Measurements from ENCODE around the gene NANP.
A peak's percentile ranks its signal among the peaks of the same experiment; 100 is the strongest.
"Not testable (repeated sequence)": the region's sequence is repeated elsewhere in the genome, so short reads cannot be mapped to it uniquely, and the experiment has no call there.

Gene NANP

DNA sequence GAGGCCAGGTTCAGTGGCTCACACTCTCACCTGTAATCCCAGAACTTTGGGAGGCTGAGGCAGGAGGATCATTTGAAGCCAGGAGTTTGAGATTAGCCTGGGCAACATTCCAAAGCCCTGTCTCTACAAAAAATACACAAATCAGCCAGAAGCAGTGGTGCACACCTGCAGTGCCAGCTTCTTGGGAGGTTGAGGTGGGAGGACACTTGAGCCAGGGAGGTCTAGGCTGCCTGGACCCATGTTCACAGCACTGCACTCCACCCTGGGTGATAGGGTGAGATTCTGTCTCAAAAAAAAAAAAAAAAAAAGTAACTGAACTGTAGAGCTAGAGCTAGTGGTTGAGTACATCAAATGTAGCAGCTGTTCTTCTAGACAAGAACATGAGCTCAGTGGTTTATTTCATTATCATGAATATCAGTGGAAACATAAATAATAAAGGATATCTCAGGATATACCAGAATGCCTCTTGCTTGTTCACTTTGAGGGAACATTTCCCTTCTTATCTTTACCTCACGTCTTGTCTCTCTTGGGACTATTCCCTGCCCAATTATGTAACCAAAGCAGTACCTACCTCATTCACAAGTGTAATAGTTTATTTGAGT lies 17.6 kb downstream of the NANP start:
- DNase-seq (ENCODE audit: low read depth): no peak

DNA sequence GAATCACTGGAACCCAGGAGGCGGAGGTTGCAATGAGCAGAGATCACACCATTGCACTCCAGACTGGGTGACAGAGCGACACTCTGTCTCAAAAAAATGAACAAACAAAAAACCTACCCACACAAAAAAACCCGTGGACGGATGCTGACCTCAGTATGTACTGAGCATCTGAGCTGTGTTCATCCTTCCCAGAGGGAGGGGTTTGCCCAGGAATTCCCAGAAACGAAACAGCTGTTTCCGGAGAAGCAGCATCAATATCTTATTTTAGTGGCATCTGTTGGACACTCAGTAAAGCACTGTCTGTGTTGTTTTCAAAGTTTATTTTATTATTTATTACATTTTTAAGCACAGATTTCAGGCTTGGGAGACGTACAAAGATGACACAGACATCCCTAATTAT lies 18.7 kb downstream of the NANP start:
- no peak for DNase-seq (ENCODE audit: low read depth)

DNA sequence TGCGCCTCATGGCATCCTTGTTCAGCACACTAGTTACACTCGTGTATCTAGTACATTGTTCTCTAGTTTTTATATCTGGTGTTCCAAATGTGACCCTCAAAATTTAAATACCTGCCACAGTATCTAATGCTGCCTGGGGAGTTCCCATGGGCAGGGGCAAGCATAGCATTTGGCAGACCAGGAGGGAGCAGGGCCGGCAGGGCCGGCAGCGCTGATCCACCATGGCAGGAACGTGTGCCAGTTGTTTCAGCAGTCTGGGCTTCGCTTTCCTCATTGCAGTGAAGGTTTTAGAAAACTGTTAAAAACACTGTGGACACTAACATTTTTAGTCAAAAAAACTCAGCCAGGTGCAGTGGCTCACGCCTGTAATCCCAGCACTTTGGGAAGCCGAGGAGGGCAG lies 19.2 kb downstream of the NANP start:
- DNase-seq (ENCODE audit: low read depth): no peak

DNA sequence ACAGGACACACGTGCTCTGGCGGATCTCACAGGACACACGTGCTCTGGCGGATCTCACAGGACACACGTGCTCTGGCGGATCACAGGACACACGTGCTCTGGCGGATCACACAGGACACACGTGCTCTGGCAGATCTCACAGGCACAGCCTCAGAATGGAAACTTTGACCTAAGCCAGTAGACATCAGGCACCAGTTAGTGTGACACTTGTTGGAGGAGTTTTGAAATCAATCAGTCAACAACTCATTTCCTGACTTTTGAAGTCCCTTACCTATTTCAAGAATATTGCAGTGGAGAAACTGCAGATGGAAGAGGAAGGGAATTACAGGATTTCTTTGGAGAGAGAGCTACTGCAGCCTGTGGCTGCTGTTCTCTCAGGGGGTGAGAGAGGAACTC lies 20.9 kb downstream of the NANP start:
- DNase-seq (ENCODE audit: low read depth): not testable (repeated sequence)

DNA sequence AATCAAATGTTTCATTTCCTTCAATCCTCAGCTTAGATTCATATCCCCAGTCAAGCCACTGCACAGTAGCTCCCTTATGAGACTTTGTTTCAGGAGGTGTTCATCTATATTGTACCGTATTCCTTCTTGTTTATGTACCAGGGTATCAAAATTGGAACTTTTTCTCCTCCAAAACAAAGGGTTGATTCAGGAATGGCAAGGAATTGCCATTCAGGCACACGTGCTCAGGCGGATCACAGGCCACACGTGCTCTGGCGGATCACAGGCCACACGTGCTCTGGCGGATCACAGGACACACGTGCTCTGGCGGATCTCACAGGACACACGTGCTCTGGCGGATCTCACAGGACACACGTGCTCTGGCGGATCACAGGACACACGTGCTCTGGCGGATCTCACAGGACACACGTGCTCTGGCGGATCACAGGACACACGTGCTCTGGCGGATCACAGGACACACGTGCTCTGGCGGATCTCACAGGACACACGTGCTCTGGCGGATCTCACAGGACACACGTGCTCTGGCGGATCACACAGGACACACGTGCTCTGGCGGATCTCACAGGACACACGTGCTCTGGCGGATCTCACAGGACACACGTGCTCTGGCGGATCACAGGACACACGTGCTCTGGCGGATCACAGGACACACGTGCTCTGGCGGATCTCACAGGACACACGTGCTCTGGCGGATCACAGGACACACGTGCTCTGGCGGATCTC lies 21.5 kb downstream of the NANP start:
- not testable (repeated sequence) for DNase-seq (ENCODE audit: low read depth)

DNA sequence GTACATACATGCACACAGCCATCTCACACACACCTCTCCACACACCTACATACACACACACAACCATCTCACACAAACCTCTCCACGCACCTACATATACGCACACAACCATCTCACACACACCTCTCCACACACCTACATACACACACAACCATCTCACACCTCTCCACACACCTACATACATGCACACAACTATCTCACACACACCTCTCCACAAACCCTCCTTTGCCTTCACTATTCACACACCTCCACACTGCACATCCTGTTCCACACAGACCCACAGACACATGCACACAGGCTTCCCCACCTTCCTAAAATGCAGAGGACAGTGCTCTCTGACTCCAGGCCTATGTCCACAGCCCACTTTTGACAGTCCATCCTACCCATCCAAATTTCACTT lies 22.2 kb downstream of the NANP start:
- no peak for DNase-seq (ENCODE audit: low read depth)

DNA sequence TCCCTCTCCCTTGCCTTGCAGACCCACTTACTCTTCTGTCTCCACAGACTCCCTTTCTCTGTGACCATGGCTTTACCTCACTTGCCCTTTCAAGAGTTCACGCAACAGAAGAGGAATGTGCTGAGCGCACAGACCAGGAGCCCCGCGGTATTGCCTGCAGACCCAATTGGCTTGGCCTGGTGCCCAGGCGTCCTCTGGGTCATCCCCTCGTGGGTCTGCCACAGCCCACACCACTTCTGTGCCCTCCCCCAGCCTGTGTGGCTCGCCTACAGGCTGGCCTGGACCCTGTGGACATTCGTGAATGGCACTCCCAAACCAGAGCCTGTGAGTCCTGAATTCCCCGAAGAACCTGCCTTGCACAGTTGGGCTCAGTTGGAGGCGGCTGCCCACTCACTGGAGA lies 23.2 kb downstream of the NANP start:
- DNase-seq (ENCODE audit: low read depth): no peak

DNA sequence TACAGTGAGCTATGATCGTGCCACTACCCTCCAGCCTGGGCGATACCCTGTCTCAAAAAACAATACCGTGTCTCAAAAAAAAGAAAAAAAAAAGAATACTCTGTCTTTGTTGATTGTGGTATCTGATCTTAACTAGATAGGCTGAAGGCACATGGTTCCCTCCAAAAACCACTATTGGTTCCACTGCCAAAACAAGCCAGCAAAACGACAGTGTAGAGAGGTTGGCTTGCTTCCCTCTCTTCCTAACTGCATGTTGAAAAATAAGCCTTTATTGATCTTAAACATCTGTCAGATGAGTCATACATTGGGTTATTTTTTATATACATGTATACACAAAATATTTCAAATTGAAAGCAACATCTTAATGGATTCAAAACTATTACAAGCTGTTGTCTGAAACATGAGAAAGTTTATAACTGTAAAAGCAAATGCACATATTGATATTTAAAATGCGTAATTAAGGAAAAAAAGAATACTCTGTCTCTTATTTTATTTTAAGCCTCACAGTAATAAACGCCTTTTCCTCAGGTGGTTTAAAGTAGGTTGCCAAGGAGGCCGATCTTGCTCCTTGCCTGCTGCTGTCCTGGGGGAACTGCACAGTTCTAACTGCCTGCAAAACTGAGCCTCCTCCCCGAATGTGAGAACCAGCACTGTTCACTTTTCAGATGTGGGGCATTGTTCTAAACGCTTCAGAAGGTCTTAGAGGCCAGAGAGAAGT lies 31.5 kb downstream of the NANP start:
- DNase-seq (ENCODE audit: low read depth): no peak

DNA sequence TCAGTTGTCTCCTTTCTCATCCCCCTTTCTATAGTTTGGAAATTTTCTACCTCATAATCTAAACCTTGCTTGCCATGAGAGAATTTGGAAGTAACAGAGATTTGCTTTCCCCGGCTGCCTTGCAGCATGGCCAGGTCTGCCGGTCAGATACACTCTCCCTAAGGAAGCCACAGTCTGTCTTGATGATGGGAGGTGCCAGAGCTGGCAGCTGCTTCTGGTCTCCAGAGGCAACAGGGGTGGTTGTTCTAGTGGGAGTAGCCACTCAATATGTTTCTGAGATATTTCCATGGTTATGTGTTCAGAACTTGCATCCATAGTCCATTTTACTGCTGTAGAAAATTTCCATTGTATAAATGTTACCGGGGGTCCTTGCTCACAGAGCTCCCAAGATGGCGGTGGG lies 33.0 kb downstream of the NANP start:
- not testable (repeated sequence) for DNase-seq (ENCODE audit: low read depth)

DNA sequence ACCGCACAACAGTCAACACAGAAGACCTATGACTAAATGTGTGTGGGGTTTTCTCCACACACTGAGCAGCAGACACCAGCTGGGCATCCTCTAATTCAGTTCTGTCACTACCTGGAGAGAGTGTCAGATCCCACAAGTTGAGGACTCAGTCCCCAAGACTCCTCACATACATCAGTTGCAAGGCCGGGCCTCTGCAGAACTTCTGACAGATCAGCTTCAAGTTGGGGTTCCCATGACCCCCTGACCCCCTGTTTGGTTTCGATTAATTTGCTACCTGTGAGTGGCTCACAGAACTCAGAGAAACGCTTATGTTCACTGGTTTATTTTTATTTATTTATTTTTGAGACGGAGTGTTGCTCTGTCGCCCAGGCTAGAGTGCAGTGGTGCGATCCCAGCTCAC lies 35.3 kb downstream of the NANP start:
- no peak for DNase-seq (ENCODE audit: low read depth)

DNA sequence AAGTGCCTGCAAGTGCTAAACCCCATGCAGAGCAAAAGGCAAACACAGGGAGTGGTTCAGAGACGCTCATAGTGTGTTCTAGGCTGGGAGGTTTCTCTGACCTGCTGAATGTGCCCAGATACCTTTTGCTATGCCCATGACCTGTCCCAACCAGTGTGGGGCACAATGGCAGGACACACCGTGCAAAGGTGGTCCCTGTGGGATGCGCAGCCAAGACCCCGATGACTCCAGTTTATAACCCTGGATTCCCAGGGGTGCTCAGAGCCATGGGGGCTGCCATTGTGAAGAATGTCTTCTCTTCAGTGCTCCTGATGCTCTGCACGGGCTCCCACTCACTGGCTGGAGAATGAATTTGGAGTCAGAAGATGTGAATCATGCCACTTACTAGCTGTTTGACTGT lies 36.3 kb downstream of the NANP start:
- no peak for DNase-seq (ENCODE audit: low read depth)

DNA sequence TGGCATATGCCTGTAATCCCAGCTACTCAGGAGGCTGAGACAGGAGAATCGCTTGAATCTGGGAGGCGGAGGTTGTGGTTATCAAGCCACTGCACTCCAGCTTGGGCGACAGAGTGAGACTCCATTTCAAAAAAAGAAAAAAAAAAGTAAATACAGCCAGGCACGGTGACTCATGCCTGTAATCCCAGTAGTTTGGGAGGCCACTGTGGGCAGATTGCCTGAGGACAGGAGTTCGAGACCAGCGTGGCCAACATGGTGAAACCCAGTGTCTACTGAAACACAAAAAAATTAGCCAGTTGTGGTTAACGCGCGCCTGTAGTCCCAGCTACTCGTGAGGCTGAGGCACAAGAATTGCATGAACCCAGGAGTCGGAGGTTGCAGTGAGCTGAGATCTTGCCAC lies 36.9 kb downstream of the NANP start:
- no peak for DNase-seq (ENCODE audit: low read depth)

DNA sequence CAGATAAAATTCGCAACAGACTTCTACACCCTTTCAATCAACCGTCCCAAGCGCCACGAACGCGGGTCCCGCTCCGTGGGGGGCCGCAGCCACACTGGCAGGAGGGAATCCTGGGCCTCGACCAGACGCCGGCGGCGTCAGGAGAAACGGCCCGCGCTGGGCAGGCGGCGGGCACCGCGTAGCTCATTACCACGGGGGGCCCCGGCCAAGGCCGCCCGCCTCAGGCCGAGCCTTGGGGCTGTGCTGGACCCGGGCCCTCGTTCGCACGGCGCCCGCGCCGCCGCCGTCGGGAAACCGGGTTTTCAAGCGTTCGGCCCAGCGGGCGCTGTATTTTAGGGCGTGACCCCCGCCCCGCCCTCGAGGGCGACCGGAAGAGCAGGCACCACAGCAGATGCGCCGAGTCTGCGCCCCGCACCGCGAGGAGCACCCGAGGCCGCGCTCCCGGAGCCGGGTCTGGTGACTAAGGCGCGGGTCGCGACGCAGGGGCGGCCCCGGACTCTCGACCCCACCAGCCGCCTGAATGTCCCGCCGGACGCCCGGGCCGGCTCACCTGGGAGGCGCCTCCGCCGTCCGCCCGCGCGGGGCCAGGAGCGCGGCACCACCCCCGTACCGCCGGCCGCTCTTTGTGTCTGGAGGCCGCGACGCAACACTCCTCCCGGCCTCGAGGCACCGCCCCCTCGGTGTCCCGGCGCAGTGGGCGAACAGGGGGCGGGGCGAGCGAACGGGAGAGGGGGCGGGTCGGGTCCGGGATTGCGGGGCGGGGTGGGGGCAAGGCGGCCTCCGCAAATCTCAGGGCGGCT lies 38.7 kb downstream of the NANP start, which contains the start of gene NINL:
Gene NINL, minus strand, starts transcription at position 627 of the 800 bp plus-strand sequence. CDS start 58,944 bp downstream, outside the sequence.
- peak; percentile 17 for DNase-seq (ENCODE audit: low read depth)

DNA sequence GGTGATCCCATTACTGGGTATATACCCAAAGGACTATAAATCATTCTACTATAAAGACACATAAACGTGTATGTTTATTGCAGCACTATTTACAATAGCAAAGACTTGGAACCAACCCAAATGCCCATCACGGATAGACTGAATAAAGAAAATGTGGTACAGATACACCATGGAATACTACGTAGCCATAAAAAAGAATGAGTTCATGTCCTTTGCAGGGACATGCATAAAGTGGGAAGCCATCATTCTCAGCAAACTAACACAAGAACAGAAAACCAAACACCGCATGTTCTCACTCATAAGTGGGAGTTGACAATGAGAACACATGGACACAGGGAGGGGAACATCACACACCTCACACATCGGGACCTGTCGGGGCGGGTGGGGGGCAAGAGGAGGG lies 40.2 kb downstream of the NANP start:
- DNase-seq (ENCODE audit: low read depth): not testable (repeated sequence)

DNA sequence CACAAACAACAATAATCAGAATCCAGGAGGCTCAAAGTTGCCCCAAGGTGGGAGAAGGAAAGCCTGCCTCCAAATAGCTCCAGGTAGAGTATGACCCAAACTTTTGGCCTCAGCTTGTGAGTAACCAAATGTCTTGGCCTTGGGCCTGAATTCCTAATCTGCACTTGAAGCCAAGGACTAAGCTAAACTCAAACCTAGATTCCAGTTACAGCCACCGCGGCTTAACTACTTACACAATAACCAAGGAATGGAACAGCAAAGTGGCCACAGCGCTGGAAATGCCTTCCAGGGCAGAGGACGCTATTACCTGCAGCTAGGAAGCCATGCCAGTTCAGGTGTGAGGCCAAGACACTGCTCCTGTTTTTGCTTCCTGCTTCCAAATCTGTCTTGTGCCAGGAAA lies 43.1 kb downstream of the NANP start:
- DNase-seq (ENCODE audit: low read depth): no peak

DNA sequence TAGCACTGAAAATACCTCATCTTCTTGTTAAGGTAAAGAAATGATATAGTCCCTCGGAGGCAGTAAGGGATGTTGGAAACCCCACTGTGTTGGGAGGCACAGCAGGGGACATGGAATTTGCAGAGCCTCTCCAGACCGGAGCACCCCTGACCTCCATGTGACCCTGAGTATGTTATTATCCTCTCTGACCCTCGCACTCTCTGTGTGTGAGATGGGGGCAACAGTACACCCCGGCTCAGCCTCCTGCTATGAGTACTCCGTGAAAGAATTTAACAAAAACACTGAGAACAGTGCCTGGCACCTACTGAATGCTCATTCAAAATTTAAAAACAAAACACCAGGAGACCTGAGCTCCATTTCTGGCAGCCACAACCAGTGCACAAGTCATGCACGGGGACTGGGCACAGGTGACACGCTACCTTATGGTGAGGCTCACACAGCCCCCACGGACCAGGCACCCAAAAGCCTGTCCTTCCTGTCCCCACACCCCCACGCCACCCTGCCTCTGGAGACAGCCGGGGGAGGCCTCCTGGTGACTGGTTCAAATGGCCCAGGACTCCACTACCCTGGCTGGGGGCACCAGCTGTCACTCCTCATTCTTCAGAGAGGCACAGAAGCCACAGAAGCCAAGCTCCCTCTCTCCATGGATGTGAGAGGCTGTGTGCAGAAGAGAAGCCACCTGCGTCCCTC lies 44.6 kb downstream of the NANP start:
- DNase-seq (ENCODE audit: low read depth): no peak

DNA sequence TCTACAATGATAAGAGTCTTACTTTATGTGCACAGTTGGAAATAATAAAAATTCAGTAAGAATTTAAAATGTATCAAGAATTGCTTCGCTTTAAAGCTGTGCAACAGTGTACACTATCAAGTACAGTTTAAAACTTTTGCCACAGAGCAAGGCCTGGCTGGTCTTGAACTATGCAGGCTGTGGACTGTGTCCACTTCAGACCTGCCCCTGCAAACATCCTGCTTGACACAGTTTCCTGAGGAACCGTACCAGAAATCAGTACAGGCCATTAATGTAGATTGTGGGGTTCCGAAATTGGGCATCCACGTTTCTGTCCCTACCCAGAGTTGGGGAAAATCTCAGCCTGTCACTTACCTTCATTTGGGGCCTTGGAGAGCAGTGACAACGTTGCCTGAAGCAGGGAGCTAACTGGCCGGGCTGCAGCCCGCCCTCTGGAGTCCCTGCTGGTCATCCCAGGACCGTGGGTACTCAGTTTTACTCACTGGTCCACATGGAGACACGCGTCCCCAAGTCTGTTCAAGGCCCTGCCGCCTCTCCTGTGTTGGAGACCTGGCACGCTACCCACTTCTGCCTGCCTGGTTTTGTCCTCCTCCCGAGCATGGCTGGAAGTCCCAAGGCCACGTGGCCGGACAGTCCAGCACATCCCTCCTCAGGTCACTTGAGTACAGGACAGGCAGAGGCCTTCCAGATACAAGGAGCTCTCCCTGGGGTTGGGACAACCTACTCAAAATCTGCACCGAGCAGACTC lies 46.9 kb downstream of the NANP start:
- DNase-seq (ENCODE audit: low read depth): no peak

DNA sequence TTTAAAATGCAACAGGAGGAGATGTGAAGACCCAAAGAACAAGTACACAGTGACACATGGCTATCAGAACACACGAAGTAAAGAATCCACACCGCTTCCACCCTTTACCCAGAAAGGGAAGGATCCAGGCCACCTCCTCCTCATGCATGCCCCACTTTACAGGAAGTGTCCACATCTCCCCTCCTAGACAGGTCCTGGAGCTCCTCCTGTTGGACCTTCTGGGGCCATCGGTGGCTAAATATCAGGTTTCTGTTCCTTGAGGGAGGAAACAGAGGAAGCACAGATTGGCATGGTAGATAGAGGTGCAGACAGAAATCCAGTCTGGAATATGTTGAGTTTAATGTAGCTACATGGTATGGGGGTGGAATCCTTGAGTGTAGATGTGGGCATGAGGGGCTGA lies 49.4 kb downstream of the NANP start:
- no peak for DNase-seq (ENCODE audit: low read depth)

DNA sequence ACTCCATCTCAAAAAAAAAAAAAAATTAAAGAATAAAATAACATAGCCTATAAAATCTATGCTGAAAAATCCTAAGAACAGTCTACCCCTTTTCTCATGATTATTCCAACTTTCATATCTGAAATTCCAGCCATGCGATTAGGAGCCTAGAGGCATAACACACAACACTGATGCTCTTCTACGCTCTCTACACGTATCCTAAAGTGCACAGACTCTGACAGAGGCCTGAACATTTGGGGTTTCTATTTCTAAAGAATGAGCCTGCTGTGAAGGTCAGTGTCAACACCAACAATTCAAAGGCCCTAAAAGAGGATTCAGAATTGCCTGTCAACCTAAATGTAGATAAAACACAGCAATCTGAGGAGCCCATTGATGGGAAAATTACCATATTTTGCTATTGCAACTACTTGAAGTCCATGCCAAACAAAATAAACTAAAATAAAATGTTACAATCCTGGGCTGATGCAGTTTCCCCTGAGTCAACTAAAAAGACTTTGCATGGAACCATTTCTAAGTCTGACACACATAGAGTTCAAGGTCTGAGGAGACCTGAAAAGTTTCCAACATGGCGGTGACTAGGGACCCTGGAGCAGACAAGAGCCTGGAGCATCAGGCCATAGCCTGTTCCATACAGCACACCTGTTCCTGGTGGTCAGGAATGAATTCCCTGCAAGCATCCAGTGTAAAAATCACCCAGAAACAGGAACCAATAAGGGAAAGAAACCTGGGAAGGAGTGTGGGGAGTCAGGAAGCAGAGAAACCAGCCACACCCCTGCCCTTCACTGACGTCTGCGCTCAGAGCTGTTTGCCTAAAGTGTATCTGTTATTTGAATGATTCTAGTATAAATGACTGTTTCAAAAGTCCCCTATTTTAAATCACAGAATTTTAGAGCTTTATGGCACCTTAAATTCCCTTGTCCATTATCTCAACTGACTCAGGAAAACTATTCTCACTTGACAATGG lies 50.2 kb downstream of the NANP start:
- no peak for DNase-seq (ENCODE audit: low read depth)

DNA sequence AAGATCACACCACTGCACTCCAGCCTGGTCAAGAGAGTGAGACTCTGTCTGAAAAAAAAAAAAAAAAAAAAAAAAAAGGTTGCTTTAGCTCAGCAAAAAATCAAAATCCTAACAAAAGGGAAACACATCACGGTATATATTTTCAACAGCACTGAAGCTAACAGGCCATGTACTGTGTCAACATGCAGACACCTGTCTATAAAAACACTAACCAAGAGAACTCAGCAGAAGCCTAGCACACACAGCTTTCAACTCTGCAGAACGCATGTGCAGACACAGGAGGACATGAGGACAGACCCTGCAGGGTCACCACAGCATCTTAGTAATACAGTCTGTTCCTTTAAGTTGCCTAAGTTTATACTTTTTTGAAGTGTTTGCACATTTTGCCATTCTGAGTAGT lies 52.0 kb downstream of the NANP start:
- no peak for DNase-seq (ENCODE audit: low read depth)
